Muscle of back (tissue), 11 donors: ENCODE results near the gene ENTREP1. TPM values are rescaled to one million over a fixed set of nuclear protein-coding genes. Genes with fewer than 3 reads are reported as not detected.
A peak's percentile ranks its signal among the peaks of the same experiment; 100 is the strongest.

ENCODE experiments used
- DNase-seq, 3 donors: peaks; one replicate each; pipeline versions ENCODE4 v3.0.0 to v3.0.0-alpha.2; 2013
- polyA plus RNA-seq, 10 donors: library from polyadenylated mRNA; unstranded; fragments of 120-200 nt; gene quantifications; one replicate each; pipeline ENCODE4 v1.2.1, GENCODE V29; 2013; ENCODE audit not compliant: insufficient read length in 10 of 10

ENTREP1 gene
- polyA plus RNA-seq, 10 donors = 15.4 to 49.5 (median 33.3) TPM

DNA sequence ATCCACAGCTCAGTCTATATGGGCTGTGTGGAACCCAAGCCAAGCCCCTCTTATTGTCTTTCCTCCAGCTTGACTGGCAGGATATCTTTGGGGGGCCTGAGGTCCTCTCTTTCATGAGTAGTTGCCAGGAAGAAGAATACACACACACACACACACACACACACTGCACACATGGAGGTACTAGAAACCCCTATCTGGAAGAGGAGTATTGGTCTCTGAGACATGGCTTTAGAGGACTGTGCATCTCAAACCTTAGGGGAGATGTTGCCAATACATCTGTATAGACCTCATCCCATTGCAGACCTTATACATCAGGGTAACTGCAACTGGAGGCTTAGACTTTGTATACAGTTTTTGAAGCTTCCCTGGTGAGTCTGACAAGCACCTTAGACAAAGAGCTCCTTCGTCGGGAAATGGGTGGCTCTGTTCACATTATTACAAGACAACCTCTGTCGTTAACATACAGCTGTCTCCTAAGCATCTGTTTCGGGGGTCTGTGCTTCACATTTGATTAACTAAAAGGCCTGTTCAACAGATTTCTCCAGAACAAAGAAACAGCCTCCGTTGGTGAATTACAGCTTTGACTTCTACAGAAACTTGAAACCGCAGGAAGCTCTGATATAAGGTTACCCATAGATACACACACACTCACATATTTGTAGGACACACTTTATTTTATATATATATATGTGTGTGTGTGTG is 5.5 kb upstream of the ENTREP1 start:
- no peak for DNase-seq

DNA sequence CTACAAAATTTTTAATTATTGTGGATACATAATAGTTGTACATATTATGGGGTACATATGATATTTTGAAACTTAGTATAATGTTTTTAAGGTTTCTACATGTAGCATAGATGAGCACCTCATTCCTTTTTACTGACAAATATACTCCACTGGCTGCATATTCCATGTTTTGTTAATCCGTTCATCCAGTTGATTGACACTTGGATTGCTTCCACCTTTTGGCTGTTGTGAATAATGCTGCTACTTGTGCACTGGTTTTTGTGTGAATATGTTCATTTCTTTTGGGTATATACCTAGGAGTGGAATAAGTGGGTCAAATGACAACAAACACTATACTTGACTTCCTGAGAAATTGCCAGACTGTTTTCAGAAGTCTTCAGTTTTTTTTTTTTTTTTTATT is 2.8 kb upstream of the ENTREP1 start:
- DNase-seq = no peak

DNA sequence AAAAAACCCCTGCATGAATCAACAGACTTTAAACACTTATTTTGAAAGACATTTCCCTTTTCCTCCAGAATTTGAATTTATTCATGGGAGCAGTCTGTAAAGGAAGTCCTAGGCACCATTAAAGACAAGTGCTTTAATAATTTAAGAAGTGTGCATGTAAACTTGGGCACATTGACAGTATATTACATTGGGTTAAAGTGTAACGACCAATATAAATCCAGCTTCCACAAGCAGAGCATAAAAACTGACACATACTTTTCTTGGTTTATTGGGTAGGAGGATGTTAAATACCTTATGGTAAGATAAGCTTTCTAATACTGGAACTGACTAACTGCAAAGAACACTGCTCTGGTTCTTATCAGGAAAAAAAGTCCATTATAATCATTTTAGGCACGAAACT is 1.2 kb upstream of the ENTREP1 start:
- no peak for DNase-seq

DNA sequence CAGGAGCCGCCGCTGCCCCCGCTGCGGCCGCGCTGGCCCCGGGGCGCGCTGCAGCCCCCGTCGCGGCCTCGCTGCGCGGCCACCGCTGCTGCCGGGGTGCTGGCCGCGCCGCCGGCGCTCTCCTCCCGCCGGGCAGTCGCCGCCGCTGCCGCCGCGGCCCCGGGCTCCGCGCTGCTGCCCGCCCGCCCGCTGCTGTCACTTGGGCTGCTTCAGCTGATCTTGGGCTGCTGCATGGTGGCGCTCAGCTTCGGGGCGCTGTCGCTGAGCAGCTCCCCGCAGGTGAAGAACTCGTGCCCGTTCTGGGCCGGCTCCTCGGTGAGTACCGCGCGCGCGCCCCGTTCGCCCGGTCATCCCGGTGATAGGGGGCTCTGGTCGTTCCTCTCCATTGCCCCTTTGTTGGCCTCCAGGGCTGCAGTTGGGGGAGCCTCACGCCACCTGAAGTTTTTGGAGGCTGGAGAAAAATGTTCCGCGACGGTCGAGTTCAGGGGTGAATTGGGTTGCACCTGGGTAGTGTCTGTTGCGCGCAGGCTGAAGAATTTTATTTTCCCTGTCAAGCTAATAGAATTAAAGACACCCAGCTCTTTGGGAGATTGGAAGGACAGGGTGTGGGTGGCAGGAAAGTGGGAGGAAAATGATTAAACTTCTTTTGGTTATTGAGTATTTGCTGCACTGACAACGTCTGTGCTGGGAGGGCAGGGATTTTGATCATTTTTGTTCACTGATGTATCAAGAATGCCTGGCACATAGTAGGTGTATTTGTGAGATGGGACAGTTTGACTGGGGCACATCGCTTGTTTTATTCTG is 596 bp downstream of the ENTREP1 start:
- peak in 2 of 3 donors; percentile 17 to 33 for DNase-seq

DNA sequence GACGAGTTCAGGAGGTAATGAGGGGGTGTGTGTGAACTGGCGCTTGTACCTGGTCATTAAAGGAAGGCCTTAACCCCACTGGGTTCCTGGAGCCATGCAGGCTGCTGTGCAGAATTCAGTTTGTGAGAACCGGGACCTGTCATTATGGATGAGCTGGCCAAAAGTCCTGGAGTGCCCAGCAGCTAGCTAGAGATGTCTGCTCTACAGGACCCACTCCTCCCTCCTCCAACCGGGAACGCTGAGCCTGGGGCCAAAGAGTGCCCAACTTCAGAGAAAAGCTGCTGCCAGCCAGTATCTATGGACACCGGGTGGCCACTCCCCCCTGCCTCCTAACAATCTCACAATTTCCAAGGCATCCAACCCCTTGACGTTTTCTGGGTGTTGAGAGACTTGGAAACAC is 1.2 kb downstream of the ENTREP1 start:
- no peak for DNase-seq

DNA sequence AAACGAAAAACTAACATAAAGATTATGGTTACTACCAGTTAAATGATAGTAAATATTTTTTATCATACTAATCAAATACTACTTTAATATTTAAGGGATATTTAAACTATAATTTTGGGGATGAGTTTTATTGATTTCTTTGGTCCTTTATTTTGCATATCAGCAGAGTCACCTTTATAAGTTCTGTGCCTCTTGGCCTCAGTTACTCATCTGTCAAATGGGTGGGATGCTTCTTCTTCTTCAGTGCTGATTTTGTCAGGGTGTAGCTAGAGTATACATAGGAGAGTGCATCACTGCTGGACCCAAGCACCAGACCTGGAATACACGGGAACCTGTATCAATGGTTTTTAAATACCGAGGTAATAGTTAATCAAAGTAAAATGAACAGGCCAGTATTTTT is 5.6 kb downstream of the ENTREP1 start:
- DNase-seq = no peak

DNA sequence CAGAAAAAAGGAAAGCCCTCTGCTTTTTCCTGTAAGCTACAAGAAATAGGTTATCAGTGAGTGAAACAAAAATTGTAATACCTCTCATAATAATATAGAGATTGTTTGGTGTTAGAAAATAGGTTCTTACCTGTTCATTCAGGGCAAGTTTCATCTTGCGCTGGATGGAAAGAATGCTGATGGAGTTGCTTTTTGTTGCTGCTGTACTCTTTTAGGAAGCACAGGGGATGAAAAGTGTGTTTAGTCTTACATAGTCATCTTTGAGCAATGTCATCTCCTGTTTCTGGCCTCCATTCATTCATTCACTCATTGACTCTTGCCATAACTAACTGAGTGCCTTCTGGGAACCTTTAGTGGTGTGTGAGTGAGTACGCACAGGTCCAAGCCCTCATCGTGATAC is 6.4 kb downstream of the ENTREP1 start:
- no peak for DNase-seq

DNA sequence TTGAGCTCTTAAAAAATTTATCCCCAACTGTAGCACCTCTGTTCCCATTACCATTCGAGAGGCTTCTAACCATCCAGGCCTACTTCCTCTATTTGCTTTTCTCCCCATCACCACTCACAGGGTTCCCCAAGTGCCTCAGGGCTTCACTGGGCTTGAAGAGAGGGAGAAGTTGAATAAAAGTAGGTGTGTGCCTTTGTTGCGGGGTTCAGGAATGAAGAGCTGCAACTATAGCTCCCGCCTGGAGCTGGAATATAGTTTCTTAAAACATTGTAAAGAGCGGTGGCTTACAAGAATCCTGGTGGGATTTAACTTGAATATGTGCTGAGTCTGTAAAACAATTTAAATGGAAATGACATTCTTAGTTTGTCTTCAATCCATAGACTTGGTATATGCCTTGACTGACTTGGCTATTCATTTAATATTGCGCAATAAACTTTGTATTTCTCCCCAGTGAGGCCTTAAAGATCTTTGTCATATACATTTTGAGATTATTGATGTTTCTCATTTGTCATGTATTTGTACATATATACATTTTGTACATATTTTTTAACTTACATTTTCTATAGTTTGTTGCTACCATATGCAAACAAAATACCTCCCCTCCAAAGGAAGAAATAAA is 7.2 kb downstream of the ENTREP1 start:
- no peak for DNase-seq

DNA sequence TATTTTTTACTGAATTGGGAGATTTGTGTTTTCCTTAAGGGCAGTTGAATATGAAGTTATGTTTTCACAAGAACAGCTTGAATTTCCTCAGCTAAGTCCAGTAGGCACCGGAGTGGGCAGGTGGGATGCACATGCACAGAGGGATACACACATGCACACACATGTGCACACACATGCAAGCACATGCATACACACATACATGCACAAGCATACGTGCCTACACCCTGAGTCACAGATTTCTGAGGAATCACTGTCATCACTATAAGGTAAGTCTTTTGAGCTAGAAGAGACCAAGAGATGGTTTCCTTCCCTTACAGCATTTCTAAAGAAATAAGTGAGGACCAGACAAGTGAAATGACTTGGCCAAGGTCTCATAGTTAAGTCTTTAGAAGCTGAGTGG is 8.7 kb downstream of the ENTREP1 start:
- DNase-seq = no peak

DNA sequence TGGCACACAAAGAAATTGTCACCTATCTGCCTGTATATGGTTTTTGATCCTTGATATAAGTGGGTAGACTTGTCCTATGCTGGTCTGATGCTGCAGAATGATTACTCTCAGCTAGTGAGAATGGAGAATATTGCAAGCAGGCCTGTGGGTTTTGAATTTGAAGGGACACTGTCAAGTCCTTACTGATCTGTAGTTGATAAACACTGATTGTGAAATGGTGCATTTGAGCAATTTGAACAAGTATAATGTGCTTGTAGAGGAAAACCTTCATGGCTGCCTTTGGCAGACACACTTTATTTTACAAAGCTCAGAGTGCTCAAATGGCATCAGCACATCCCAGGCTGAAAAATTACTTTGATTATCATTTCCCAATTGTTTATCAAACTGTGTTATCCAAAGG is 9.3 kb downstream of the ENTREP1 start:
- no peak for DNase-seq

DNA sequence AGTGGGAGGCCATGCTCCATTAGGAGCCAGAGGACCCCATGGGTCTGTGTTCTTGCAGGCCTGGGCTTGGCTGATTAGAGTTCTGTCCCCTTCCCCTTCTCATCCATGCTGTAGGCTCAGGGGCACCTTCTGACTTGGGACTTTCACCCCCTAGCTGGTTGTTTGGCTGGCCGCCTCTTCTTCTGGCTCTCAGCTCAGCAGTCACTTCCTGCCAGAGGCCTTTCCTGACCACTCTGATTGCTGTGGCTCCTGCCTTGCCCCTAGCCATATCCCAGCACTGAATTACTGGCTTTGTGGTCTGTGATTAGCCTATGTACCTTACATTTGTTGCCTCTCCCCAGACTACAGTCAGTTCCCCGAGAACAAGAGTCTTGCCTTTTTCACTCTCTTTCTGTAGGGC is 14.6 kb downstream of the ENTREP1 start:
- DNase-seq = no peak

DNA sequence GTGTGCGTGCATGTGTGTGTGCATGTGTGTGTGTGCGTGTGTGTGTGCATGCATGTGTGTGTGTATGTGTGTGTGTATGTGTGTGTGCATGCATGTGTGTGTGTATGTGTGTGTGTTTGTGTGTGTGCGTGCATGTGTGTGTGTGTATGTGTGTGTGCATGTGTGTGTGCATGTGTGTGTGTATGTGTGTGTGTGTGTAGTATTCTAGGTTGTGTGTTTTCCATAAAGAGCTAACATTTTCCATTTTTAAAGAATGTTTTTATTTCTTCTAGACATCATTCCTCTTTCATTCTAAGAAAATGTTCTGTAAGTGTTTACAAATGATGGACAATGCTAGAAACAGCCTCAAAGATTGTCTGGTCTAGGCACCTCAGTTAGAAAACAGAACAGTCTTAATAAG is 15.6 kb downstream of the ENTREP1 start:
- DNase-seq = no peak

DNA sequence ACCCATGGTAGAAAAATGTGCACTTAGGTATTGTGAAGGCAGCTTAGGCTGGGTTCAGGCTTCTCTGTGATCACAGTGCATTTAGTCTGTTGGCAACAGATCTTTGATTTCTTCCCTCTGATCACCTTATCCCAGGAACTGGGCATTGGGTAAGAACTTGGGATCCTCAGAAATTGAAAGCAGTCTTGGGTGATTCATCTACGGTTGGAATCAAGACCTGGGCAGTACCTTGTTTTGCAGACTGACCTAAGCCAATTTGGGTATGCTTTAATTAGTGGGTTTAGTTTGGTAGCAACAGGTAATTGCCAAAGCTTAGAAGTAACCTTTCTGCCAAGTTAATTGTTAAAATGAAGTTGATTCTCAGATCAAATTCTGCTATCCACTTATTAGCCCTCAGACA is 17.8 kb downstream of the ENTREP1 start:
- no peak for DNase-seq

DNA sequence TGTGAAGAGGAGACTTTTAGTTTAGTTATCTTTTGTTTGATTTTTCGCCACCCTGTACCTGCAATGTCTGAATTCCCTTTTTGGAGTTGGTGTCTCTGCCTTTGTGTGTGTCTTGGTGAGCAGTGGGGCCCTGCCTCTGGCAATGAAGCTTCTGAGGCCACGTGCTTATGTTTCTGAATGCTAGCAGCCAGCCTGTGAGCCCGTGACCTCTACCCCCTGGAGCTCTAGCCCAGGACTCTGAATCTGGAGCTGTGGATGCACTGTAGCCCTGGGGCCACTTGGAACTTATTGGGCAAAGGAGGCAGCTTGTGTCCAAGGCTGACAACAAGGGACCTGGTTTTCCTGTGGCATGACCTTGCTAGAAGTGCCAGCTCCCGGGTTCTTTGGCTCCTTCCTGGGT is 19.4 kb downstream of the ENTREP1 start:
- DNase-seq = no peak

DNA sequence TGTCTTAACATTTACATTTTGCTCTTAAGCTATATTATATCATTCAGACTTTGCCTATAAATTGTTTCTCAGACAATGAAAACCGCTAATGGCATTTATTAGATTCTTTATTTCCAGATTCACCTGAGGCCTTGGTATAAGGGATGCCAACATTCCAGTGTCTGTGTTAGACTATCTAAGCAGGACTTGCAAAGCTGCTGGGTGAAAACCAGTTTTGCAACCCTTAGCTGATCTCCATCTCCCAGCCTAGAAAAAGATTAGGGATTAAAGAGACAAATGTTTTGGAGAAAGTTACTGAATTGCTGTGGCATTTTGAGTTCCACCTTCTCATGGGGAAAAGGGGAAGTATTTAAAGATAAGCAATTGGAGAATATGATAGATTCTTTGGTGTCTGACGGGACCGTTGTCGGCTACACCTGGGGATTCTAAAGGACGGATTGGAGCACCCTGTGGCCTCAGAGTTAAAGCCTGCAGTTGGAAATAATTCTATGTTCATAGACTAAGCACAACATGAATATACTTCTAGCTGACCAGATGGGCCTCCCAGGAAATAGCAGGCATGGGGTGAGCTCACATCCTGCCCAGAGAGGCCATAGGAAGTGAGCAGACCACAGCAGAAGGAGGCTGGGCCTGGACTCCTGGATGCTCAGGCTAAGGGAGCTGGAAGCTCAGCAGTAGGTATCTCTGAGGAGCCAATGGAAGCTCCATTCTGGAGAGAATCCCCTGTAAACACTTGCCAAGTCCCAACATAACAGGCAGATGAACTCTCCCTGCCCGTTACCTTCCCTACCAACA is 21.8 kb downstream of the ENTREP1 start:
- no peak for DNase-seq

DNA sequence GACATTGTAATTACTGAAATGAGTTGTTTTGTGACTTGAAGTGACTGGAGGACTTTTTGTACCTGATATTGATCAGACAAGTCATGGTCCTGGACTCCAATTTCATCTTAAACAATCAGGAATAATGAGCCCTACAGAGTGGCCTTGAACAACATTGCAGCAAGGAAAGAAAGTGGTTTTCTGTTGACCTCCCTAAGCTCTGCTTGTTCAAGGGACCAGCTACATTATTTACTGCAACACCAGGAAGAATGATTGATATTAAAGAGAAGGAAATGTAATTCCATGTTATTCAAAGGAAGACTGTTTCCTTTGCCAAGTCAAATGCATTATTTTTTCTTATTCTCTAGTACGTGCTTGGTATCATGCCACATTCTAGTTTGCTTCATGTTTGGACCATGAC is 22.6 kb downstream of the ENTREP1 start:
- DNase-seq = no peak

DNA sequence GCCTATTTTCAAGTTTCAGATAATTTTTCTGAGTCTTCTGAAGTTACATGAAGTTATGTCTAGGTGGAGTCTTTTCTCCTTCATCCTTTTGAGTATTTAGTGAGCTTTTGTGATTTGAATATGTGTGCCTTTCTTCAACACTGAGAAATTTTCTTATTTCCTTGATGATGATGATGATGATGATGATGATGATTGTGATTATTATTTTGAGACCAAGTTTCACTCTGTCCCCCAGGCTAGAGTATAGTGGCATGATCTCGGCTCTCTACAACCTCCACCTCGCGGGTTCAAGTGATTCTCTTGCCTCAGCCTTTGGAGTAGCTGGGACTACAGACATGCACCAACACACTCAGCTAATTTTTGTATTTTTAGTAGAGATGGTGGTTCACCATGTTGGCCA is 26.2 kb downstream of the ENTREP1 start:
- no peak for DNase-seq

DNA sequence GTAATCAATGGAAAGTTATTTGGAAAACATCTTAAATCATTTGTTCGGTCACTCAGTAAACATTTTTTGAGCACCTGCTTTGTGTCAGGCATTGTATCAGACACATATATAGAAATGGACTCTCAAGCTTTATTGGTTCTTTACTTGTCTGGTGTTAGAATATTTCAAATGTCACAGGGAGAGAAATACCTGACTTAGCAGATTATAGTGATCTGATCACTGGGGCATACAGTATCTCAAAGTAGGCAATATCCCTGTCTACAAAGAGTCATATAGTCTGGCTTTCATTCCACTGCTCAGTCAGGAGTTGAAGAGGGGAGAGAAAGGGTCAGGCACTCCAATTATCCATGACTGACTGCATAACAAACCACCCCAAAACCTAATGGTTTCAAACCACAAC is 30.2 kb downstream of the ENTREP1 start:
- no peak for DNase-seq

DNA sequence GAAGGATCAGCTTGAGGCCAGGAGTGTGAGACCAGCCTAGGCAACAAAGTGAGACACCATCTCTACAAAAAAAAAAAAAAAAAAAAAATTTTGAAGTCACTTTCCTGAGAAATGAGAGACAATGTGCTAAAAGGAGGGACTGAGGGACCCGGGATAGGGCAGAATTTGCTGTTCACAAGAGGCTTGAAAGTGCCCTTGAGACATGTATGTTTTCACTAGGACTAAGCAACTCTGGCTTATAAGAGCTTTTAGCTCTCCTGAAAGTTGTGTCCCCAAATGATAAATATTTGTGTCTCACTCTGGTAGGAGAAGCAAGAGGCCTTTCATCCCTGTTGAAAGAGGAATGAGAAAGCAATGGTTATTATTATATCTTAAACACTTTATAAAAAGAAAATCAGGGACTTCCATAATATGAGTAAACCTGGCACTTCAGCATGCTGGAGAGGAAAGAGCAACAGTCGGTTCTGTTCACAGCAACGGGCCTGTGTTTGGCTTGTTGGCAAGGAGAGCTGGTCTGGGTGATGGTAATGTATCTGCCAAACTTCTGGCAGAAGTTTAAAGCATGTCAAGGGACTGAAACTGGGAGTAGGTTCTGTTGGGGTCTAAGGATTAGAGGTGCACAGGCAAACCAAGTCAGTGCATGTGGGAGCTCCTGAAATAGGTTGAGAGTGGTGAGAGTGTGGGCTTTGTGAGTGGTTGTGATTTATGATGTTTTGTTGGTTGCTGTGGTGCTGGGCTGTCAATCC is 32.2 kb downstream of the ENTREP1 start:
- peak; percentile 6 to 15 (median 10) for DNase-seq

DNA sequence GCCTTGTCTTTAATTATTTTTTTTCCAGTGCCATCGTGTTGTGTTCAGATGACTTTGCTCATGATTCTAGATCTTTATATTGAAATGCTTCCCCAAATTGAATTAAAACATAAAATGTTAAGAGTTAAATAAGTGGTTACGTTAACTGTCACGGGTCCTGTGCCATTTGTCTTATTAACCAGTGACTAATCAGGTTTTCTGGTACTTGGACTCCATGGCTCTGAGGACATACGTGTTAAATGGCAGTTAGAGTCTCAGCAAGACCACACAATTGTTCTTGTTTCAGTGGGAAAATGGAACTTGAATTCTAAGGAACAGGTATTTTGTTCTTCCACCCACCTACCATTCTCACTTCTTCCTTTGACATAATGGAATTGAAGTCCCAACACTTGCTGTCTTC is 32.8 kb downstream of the ENTREP1 start:
- no peak for DNase-seq

DNA sequence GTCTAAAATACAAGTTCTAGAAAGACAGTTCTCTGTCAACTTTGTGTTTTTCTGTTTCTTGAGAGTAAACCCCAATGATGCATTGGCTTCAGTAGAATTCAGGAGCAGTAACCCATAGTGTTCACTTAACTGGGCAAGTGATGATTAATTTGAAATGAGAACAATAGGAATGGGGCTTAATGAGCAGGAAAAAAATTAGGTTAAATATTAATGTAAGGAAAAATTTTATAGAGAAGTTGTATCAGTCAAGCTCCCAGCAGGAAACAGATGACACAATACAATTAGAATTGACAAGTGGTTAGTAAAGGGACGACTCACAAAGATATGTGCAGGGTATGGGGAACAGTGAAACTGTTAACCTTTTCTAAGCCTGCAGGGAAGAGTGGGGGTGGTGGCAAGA is 38.2 kb downstream of the ENTREP1 start:
- DNase-seq = no peak
